Gastrocnemius medialis (tissue), 4 donors: ENCODE data around the gene LIPT2. TPM values are rescaled to one million over a fixed set of nuclear protein-coding genes. Genes with fewer than 3 reads are reported as not detected.
A peak's percentile ranks its signal among the peaks of the same experiment; 100 is the strongest.

Source experiments
- ATAC-seq, 2 donors: fragments of 150-250 bp; one replicate each; pipeline ENCODE4 v1.9.1; 2016
- DNase-seq, 2 donors: peaks; one replicate each; pipeline ENCODE4 v3.0.0-alpha.2; 2019
- H3K27ac ChIP-seq, 4 donors: fragments of 200-600 bp; sonication (generic); 1 replicate in 1 of 4; 2 replicates in 3 of 4; pipeline ENCODE4 v1.5.1; 2016 to 2018; ENCODE audit warnings: mild to moderate bottlenecking in 2 of 4, moderate library complexity in 1 of 4
- H3K27me3 ChIP-seq, 3 donors: fragments of 200-600 bp; sonication (generic) in 2 of 3; 1 replicate in 1 of 3; 2 replicates in 2 of 3; pipeline versions ENCODE4 v1.5.1 to v1.6.0; 2016 to 2019; ENCODE audit warnings: mild to moderate bottlenecking in 1 of 3, moderate library complexity in 1 of 3
- H3K36me3 ChIP-seq, 2 donors: fragments of 200-600 bp; sonication (generic) in 1 of 2; one replicate each; pipeline ENCODE4 v1.5.1; 2017 to 2018
- H3K4me1 ChIP-seq, 2 donors: fragments of 200-600 bp; sonication (generic) in 1 of 2; one replicate each; pipeline ENCODE4 v1.5.1; 2016 to 2017; ENCODE audit warnings: mild to moderate bottlenecking in 2 of 2
- H3K4me3 ChIP-seq, 4 donors: fragments of 200-600 bp; sonication (generic) in 3 of 4; 1 replicate in 1 of 4; 2 replicates in 3 of 4; pipeline ENCODE4 v1.5.1; 2016 to 2019; ENCODE audit warnings: mild to moderate bottlenecking in 2 of 4
- H3K9me3 ChIP-seq, 3 donors: fragments of 200-600 bp; sonication (generic) in 2 of 3; 1 replicate in 1 of 3; 2 replicates in 2 of 3; pipeline ENCODE4 v1.5.1; 2016 to 2019
- CTCF ChIP-seq, 5 experiments: fragments of 450-650 bp in 3 of 5; fragments of 200-600 bp in 2 of 5; sonication (generic) in 2 of 5; IDR thresholded peaks in 4 of 5; conservative IDR thresholded peaks in 1 of 5; 1 replicate in 4 of 5; 2 replicates in 1 of 5; pipeline ENCODE4 v1.5.1; 2016 to 2019; ENCODE audit warnings: antibody characterized with exemption in 5 of 5, mild to moderate bottlenecking in 3 of 5, moderate library complexity in 3 of 5
- POLR2A ChIP-seq, 2 donors: fragments of 450-650 bp; IDR thresholded peaks; one replicate each; pipeline ENCODE4 v1.6.1; 2017; ENCODE audit warnings: antibody characterized with exemption in 2 of 2, mild to moderate bottlenecking in 2 of 2, moderate library complexity in 2 of 2
- in situ Hi-C, 4 donors: fragments of 200-750 bp; cut with MboI; loops; one replicate each; pipeline versions ENCODE4 v1.15.0 to v1.8.0; 2017; ENCODE audit warnings: low sequenced_read_pairs in 4 of 4
- intact Hi-C: fragments of 100-400 bp; cut with DNase I; formaldehyde crosslinking; loops from one replicate; pipeline ENCODE4 v1.15.1; 2023; ENCODE audit warnings: low total_unique reads
- total RNA-seq, 4 donors: library from RNA; depleted of rRNA; stranded (reverse); fragments of >200 nt; gene quantifications; one replicate each; pipeline versions ENCODE4 v1.1.0 to v1.2.3, GENCODE V29; 2016

Gene LIPT2
- total RNA-seq, 4 donors from 2014 or later = 3.5 to 11.2 (median 8.3) TPM

DNA sequence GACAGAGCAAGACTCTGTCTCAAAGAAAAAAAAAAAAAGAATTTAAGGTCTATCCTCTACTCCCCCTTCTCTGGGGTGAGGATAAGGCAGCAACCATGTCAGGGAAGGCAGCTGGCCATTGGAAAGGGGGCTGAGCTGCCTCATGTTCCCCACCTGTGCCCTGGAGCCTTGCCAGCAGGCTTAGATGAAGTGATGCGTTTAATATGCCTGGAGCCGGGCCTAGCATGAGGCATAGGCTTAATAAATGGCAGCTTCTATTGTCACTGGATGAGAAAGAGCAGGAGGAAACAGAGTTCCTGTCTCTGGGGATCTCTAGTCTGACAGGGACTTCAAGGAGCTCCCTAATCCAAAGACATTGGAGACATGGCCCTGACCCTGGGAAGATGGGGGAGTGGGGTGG is 23.0 kb downstream of the LIPT2 start:
- ATAC-seq = no peak
- in situ Hi-C loops = loop anchor here in 2 of 4 donors (25.0 kb wide), 1 partner anchor 267 kb away; the partner anchor contains the start of genes CHRDL2 (in 2 of the 2) and RNF169 (in 2 of the 2)
- Histone ChIP-seq H3K27ac (no peak overlapping the region), H3K9me3 (no peaks in the 10 kb centered on the region), H3K27me3 (no peaks in the 10 kb centered on the region), H3K36me3 (no peaks in the 10 kb centered on the region), H3K4me1 (peaks cover 0 to 12% of the 10 kb centered on the region in 2 donors), H3K4me3 (no peak overlapping the region)
- intact Hi-C loops = loop anchor here (10.0 kb wide), 1 partner anchor 516 kb away; the partner anchor contains the start of gene DNAJB13
- TF ChIP-seq CTCF (IDR thresholded peaks at IDR 0.05 in 4 of 5, conservative IDR thresholded peaks at IDR 0.05 in 1 of 5) (no peak), POLR2A (IDR thresholded peaks at IDR 0.05) (no peak)
- no peak for DNase-seq

DNA sequence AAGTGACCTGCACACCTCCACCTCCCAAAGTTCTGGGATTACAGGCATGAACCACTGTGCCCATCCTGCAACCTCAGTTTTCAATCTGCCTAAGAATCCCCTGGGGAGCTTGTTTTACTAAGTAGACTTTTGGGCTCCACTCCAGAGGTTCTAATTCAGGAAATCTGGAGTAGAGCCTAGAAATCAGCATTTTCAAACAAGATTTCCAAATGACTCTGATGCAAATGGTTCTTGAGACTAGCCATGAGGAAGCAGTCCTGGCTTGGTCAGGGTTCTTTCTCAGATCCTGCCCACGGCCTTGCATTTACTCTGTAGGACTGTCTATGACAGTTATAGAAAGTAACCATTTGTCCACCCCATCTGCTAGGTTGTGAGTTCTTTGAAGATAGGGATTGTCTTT is 24.6 kb downstream of the LIPT2 start:
- intact Hi-C loops = no loop called here
- Histone ChIP-seq H3K27ac (no peak overlapping the region), H3K4me1 (peaks cover 0 to 12% of the 10 kb centered on the region in 2 donors), H3K36me3 (no peaks in the 10 kb centered on the region), H3K27me3 (no peaks in the 10 kb centered on the region), H3K4me3 (no peak overlapping the region), H3K9me3 (no peaks in the 10 kb centered on the region)
- in situ Hi-C loops = loop anchor here in 2 of 4 donors (25.0 kb wide), 1 partner anchor 268 kb away; the partner anchor contains the start of genes CHRDL2 (in 2 of the 2) and RNF169 (in 2 of the 2)
- no peak for TF ChIP-seq CTCF (IDR thresholded peaks at IDR 0.05 in 4 of 5, conservative IDR thresholded peaks at IDR 0.05 in 1 of 5)
- no peak for TF ChIP-seq POLR2A (IDR thresholded peaks at IDR 0.05)
- no peak for DNase-seq
- ATAC-seq = no peak

DNA sequence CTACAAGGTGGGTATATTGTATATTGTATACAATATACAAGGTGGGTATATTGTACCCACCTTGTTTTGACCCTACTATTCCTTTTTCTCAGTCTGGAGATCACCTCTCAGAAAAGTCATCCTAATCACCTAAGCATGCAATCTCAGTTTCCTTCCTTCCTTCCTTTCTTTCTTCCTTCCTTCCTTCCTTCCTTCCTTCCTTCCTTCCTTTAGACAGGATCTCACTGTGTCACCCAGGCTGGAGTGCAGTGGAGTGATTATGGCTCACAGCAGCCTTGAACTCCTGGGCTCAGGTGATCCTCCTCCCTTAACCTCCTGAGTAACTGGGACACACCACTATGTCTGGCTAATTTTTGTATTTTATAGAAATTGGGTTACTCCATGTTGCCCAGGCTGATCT is 25.0 kb downstream of the LIPT2 start:
- Histone ChIP-seq H3K9me3 (no peaks in the 10 kb centered on the region), H3K27me3 (no peaks in the 10 kb centered on the region), H3K4me1 (peaks cover 0 to 12% of the 10 kb centered on the region in 2 donors), H3K4me3 (no peak overlapping the region), H3K27ac (no peak overlapping the region), H3K36me3 (no peaks in the 10 kb centered on the region)
- in situ Hi-C loops = loop anchor here in 2 of 4 donors (25.0 kb wide), 1 partner anchor 269 kb away; the partner anchor contains the start of genes CHRDL2 (in 2 of the 2) and RNF169 (in 2 of the 2)
- ATAC-seq = no peak
- no peak for DNase-seq
- TF ChIP-seq CTCF (IDR thresholded peaks at IDR 0.05 in 4 of 5, conservative IDR thresholded peaks at IDR 0.05 in 1 of 5) (no peak), POLR2A (IDR thresholded peaks at IDR 0.05) (no peak)
- intact Hi-C loops = no loop called here

GRCh38 chr11:74468058-74468457 is 25.5 kb downstream of the LIPT2 start:
- intact Hi-C loops (no loop called here), in situ Hi-C loops (loop anchor here in 2 of 4 donors (25.0 kb wide), 1 partner anchor 269 kb away; the partner anchor contains the start of genes CHRDL2 (in 2 of the 2) and RNF169 (in 2 of the 2))
- Histone ChIP-seq H3K27me3 (no peaks in the 10 kb centered on the region), H3K4me1 (peaks cover 0 to 12% of the 10 kb centered on the region in 2 donors), H3K4me3 (no peak overlapping the region), H3K9me3 (no peaks in the 10 kb centered on the region), H3K36me3 (no peaks in the 10 kb centered on the region), H3K27ac (peak overlapping the region in 1 of 4 donors; percentile 18)
- DNase-seq (no peak), ATAC-seq (no peak)
- TF ChIP-seq CTCF (IDR thresholded peaks at IDR 0.05 in 4 of 5, conservative IDR thresholded peaks at IDR 0.05 in 1 of 5) (no peak), POLR2A (IDR thresholded peaks at IDR 0.05) (no peak)
